IMR-90 (cell line): ENCODE data around the gene TMEM17. TPM values are rescaled to one million over a fixed set of nuclear protein-coding genes. Genes with fewer than 3 reads are reported as not detected.

Experiments
- BHLHE40 ChIP-seq: fragments of 150-350 bp; IDR thresholded peaks from 2 replicates; pipeline ENCODE4 v1.6.1; 2016; ENCODE audit warnings: mild to moderate bottlenecking, low read depth, low read length
- polyA plus RNA-seq, 3 experiments: library from polyadenylated mRNA; depleted of rRNA; stranded (reverse); fragments of >200 nt; gene quantifications; 2 replicates each; pipeline ENCODE4 v1.2.3, GENCODE V29; 2012; ENCODE audit warnings: low replicate concordance in 1 of 3
- total RNA-seq: library from RNA; depleted of rRNA; stranded (reverse); fragments of >200 nt; gene quantifications from 2 replicates; pipeline ENCODE4 v1.2.3, GENCODE V29; 2012
- TF ChIP-seq, protein P1 (sequence below): fragments of 150-350 bp; IDR thresholded peaks from 2 replicates; pipeline ENCODE4 v1.6.1; 2017; ENCODE audit warnings: mild to moderate bottlenecking, antibody characterized with exemption, low read length, low read depth
- TF ChIP-seq, protein P2 (sequence below): conservative IDR thresholded peaks from 2 replicates; pipeline ENCODE4 v1.5.1; 2012; ENCODE audit warnings: mild to moderate bottlenecking, low read depth, low read length, improper control_type of control experiment

TMEM17 gene
- total and polyA plus RNA-seq, 2 of the 4 experiments (the other 2 are of a cell fraction), result 1.3 to 1.8 TPM

DNA sequence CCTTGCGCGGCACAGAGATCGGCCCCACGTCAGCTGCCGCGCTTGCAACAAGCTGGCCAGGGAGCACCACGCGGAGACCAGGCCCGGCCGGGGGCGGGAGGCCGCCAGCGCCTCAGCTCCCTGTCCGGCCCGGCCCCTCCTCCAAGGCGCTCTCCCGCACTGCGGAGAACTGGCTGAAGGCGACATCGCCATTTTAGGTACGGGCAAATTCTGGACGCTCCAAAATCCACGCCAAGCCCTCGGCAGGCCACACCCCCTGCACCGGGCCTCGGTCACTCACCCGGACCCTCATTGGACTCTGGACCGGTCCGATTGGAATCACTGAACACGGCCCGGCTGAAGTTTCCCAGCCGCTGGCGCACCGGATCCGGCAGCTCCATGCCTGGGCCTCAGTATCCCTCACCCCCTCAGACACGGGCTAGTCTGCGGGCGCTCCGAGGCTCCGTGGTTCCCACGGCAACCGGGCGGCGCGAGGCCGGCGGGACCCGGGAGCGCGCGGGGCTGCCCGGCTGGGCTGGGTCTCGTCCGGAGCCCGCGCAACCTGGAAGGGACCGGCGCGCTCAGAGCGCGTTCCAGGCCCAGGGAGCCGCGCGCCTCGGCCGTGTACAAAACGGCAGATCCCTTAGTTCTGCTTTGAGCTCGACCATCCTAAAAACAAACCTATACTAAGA lies at the start of gene TMEM17 (continued):
- TF ChIP-seq, protein P1, sequence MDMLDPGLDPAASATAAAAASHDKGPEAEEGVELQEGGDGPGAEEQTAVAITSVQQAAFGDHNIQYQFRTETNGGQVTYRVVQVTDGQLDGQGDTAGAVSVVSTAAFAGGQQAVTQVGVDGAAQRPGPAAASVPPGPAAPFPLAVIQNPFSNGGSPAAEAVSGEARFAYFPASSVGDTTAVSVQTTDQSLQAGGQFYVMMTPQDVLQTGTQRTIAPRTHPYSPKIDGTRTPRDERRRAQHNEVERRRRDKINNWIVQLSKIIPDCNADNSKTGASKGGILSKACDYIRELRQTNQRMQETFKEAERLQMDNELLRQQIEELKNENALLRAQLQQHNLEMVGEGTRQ, result 0 out of 2 replicates have a peak, but pooled peaks have one; percentile 14
- TF ChIP-seq, protein P2, sequence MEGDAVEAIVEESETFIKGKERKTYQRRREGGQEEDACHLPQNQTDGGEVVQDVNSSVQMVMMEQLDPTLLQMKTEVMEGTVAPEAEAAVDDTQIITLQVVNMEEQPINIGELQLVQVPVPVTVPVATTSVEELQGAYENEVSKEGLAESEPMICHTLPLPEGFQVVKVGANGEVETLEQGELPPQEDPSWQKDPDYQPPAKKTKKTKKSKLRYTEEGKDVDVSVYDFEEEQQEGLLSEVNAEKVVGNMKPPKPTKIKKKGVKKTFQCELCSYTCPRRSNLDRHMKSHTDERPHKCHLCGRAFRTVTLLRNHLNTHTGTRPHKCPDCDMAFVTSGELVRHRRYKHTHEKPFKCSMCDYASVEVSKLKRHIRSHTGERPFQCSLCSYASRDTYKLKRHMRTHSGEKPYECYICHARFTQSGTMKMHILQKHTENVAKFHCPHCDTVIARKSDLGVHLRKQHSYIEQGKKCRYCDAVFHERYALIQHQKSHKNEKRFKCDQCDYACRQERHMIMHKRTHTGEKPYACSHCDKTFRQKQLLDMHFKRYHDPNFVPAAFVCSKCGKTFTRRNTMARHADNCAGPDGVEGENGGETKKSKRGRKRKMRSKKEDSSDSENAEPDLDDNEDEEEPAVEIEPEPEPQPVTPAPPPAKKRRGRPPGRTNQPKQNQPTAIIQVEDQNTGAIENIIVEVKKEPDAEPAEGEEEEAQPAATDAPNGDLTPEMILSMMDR, result no peak
- TF ChIP-seq BHLHE40, result no peak
